Activated naive CD4-positive, alpha-beta T cell treated with anti-CD3 and anti-CD28 coated beads, Interleukin-2, amount 10 ng/mL, durations not matched to agents 7 days and 5 days (primary cell): ENCODE data around the gene HRAS.
A peak's percentile ranks its signal among the peaks of the same experiment; 100 is the strongest.
"Not testable (repeated sequence)": the region's sequence is repeated elsewhere in the genome, so short reads cannot be mapped to it uniquely, and the experiment has no call there.

ENCODE experiments used
- CTCF ChIA-PET: fragments of 350-600 bp; sonication (Branson Sonifier 250); formaldehyde crosslinking; loops from one replicate; lab custom pipeline; 2021; ENCODE audit warnings: antibody characterized with exemption; lab: Charles Lee
- DNase-seq: peaks from one replicate; pipeline ENCODE4 v3.0.0-alpha.2; 2020
- H3K27ac Mint-ChIP-seq: one replicate; pipeline ENCODE4 v1.8.0; 2021; ENCODE audit warnings: mild to moderate bottlenecking, moderate library complexity, mixed read lengths
- H3K27me3 Mint-ChIP-seq: one replicate; pipeline ENCODE4 v1.8.0; 2021; ENCODE audit warnings: mild to moderate bottlenecking, mixed read lengths
- H3K36me3 Mint-ChIP-seq: one replicate; pipeline ENCODE4 v1.8.0; 2021; ENCODE audit warnings: mixed read lengths
- H3K4me1 Mint-ChIP-seq: one replicate; pipeline ENCODE4 v1.8.0; 2021; ENCODE audit warnings: mixed read lengths
- H3K4me3 Mint-ChIP-seq: one replicate; pipeline ENCODE4 v1.8.0; 2021; ENCODE audit warnings: mild to moderate bottlenecking, moderate library complexity, mixed read lengths
- H3K9me3 Mint-ChIP-seq: one replicate; pipeline ENCODE4 v1.8.0; 2021; ENCODE audit warnings: mixed read lengths

The HRAS gene

GRCh38 chr11:528815-529727, 6.3 kb downstream of the HRAS start:
- no peak overlapping the region for H3K27ac Mint-ChIP-seq
- H3K4me1 Mint-ChIP-seq, result peaks cover 4% of the 10 kb centered on the region
- no peak for DNase-seq
- no peaks in the 10 kb centered on the region for H3K27me3 Mint-ChIP-seq
- CTCF ChIA-PET, result no interaction called here
- peaks cover 8% of the 10 kb centered on the region for H3K36me3 Mint-ChIP-seq
- no peaks in the 10 kb centered on the region for H3K9me3 Mint-ChIP-seq
- no peak overlapping the region for H3K4me3 Mint-ChIP-seq

- no peak overlapping the region for H3K27ac Mint-ChIP-seq
- no peaks in the 10 kb centered on the region for H3K4me1 Mint-ChIP-seq
- DNase-seq, result no peak
- H3K9me3 Mint-ChIP-seq, result no peaks in the 10 kb centered on the region
- no peaks in the 10 kb centered on the region for H3K27me3 Mint-ChIP-seq
- no peak overlapping the region for H3K4me3 Mint-ChIP-seq
- CTCF ChIA-PET, result no interaction called here
- peaks cover 4% of the 10 kb centered on the region for H3K36me3 Mint-ChIP-seq
Measured at GRCh38 chr11:528166-528814, 7.1 kb downstream of the HRAS start.

- Mint-ChIP-seq H3K27ac (no peak overlapping the region), H3K27me3 (no peaks in the 10 kb centered on the region), H3K4me3 (no peak overlapping the region), H3K9me3 (no peaks in the 10 kb centered on the region), H3K36me3 (no peaks in the 10 kb centered on the region), H3K4me1 (no peaks in the 10 kb centered on the region)
- no peak for DNase-seq
- CTCF ChIA-PET, result no interaction called here
Measured at GRCh38 chr11:526192-526591, 9.2 kb downstream of the HRAS start.

GRCh38 chr11:521177-521688, 14.1 kb downstream of the HRAS start:
- CTCF ChIA-PET, result interaction anchor here (1.1 to 1.2 kb wide), 2 partner anchors 11 to 73 kb away, joined by 3 to 4 read pairs; no protein-coding TSS in a partner anchor
- no peak overlapping the region for H3K27ac Mint-ChIP-seq
- DNase-seq, result no peak
- peaks cover 14% of the 10 kb centered on the region for H3K4me1 Mint-ChIP-seq
- H3K4me3 Mint-ChIP-seq, result no peak overlapping the region
- peaks cover 10% of the 10 kb centered on the region for H3K9me3 Mint-ChIP-seq
- H3K36me3 Mint-ChIP-seq, result peaks cover 7% of the 10 kb centered on the region
- H3K27me3 Mint-ChIP-seq, result no peaks in the 10 kb centered on the region

- H3K4me1 Mint-ChIP-seq, result peaks cover 14% of the 10 kb centered on the region
- peaks cover 11% of the 10 kb centered on the region for H3K36me3 Mint-ChIP-seq
- H3K27ac Mint-ChIP-seq, result no peak overlapping the region
- H3K27me3 Mint-ChIP-seq, result no peaks in the 10 kb centered on the region
- H3K9me3 Mint-ChIP-seq, result peaks cover 15% of the 10 kb centered on the region
- no peak for DNase-seq
- CTCF ChIA-PET, result interaction anchor here (1.2 kb wide), 1 partner anchor 73 kb away, joined by 3 read pairs; no protein-coding TSS in a partner anchor
- H3K4me3 Mint-ChIP-seq, result no peak overlapping the region
Measured at GRCh38 chr11:520428-521176, 14.8 kb downstream of the HRAS start.

DNA sequence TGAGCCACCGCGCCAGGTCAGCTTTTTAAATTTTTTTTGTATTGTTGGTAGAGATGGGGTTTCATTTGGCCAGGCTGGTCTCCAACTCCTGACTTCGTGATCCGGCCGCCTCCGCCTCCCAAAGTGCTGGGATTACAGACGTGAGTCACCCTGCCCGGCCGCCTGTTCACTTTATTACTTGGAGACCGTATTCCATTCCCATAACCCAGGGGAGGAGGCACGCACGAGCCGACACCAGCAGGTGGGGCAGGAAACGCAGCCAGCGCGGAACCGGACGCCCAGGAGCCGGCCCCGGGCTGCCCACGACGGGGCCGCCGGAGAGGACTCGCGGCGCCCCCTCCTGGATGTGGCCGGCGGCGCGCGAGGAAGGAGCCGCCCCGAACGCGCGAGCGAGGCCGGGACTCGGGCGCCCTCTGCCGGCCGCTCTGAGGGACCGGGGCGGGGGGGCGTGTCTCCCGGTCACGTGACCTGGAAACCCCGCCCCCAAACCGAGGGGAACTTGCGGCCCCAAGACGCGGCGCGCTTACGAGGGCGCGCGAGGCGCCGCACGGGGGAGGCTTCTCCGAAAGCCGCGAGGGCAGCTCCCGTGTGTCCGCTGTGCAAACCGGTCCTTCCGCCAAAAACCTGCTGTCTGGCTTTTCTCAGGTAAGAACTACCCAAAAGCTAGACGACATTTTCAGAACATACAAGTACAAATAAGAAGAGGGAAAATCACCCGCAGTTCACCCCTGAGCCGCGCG, 16.7 kb downstream of the HRAS start:
- peak overlapping the region; percentile 73 for H3K4me3 Mint-ChIP-seq
- H3K9me3 Mint-ChIP-seq, result peaks cover 15% of the 10 kb centered on the region
- CTCF ChIA-PET, result interaction anchor here (0.6 to 1.7 kb wide), 21 partner anchors 9 to 268 kb away, joined by 3 to 7 read pairs (median 3); partner anchors contain the start of genes PTDSS2 and SIGIRR
- DNase-seq, result peak; percentile 88
- H3K27me3 Mint-ChIP-seq, result no peaks in the 10 kb centered on the region
- peaks cover 14% of the 10 kb centered on the region for H3K4me1 Mint-ChIP-seq
- peaks cover 18% of the 10 kb centered on the region for H3K36me3 Mint-ChIP-seq
- peak overlapping the region; percentile 87 for H3K27ac Mint-ChIP-seq

DNA sequence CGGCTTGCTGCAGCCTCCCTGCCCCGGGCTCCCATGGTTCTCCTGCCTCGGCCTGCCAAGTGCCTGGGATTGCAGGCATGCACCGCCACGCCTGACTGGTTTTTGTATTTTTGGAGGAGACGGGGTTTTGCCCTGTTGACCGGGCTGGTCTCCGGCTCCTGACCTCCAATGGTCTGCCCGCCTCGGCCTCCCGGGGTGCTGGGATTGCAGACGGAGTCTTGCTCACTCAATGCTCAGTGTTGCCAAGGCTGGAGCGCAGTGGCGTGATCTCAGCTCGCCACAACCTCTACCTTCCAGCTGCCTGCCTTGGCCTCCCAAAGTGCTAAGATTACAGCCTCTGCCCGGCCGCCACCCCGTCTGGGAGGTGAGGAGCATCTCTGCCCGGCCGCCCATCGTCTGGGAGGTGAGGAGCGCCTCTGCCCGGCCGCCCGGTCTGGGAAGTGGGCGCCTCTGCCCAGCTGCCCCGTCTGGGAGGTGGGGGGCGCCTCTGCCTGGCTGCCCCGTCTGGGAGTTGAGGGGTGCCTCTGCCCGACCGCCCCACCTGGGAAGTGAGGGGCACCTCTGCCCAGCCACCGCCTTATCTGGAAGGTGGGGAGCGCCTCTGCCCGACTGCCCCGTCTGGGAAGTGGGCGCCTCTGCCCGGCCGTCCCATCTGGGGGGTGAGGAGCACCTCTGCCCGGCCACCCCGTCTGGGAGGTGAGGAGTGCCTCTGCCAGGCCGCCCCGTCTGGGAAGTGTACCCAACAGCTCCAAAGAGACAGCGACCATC, 18.3 kb downstream of the HRAS start:
- Mint-ChIP-seq H3K4me1 (peaks cover 14% of the 10 kb centered on the region), H3K9me3 (peaks cover 15% of the 10 kb centered on the region), H3K36me3 (peaks cover 18% of the 10 kb centered on the region)
- not testable (repeated sequence) for H3K27me3 Mint-ChIP-seq, H3K27ac Mint-ChIP-seq, DNase-seq, H3K4me3 Mint-ChIP-seq
- CTCF ChIA-PET, result interaction anchor here (1.4 to 1.6 kb wide), 2 partner anchors 9 to 12 kb away, joined by 3 to 4 read pairs; no protein-coding TSS in a partner anchor

- DNase-seq, result no peak
- peaks cover 22% of the 10 kb centered on the region for H3K36me3 Mint-ChIP-seq
- H3K27me3 Mint-ChIP-seq, result no peaks in the 10 kb centered on the region
- H3K27ac Mint-ChIP-seq, result no peak overlapping the region
- peaks cover 14% of the 10 kb centered on the region for H3K4me1 Mint-ChIP-seq
- H3K9me3 Mint-ChIP-seq, result peaks cover 15% of the 10 kb centered on the region
- H3K4me3 Mint-ChIP-seq, result no peak overlapping the region
- CTCF ChIA-PET, result interaction anchor here (1.6 to 1.8 kb wide), 2 partner anchors 9 to 65 kb away, joined by 3 read pairs; no protein-coding TSS in a partner anchor
Measured at GRCh38 chr11:516400-516799, 19.0 kb downstream of the HRAS start.

DNA sequence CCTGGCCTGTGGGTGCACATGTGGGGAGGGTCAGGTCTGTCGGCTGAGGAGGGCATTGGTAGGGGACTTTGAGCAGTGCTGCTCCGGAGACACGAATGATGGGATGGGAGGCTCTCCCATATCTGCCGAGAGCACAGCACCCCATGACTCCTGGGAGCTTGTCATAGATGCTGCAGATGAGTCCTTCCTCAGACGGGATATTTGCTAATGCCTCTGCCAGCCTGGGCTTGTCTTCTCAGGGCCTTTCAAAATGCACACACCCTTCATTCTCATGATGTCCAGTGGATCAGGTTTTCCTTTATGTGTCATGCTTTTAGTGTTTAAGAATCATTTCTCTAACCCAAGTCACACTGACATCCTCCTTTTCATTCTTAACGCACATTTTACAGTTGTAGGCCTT, 20.2 kb downstream of the HRAS start:
- peaks cover 10% of the 10 kb centered on the region for H3K4me1 Mint-ChIP-seq
- no peak overlapping the region for H3K4me3 Mint-ChIP-seq
- DNase-seq, result no peak
- H3K27ac Mint-ChIP-seq, result no peak overlapping the region
- H3K9me3 Mint-ChIP-seq, result peaks cover 15% of the 10 kb centered on the region
- H3K36me3 Mint-ChIP-seq, result peaks cover 22% of the 10 kb centered on the region
- CTCF ChIA-PET, result interaction anchor here (1.8 kb wide), 1 partner anchor 64 kb away, joined by 3 read pairs; no protein-coding TSS in a partner anchor
- H3K27me3 Mint-ChIP-seq, result no peaks in the 10 kb centered on the region

DNA sequence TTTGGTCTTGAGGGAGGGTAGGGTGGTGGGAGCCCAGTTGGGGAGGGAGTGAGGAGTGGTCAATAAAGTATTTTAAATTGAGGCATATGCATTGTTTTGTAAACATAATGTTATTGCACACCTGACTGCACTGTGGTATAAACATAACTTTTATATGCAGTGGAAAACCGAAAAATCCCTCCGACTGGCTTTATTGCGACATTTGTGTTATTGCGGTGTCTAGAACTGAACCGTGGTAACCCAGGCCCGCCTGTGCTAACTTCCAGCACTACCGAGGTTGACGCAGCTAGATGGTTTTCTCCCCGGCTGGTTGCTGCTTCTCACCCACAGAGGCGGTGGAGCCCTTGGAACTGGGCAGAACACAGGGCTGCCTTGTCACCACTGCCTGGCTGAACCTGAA, 20.8 kb downstream of the HRAS start:
- peaks cover 13% of the 10 kb centered on the region for H3K4me1 Mint-ChIP-seq
- no peak overlapping the region for H3K4me3 Mint-ChIP-seq
- peaks cover 27% of the 10 kb centered on the region for H3K36me3 Mint-ChIP-seq
- H3K27me3 Mint-ChIP-seq, result no peaks in the 10 kb centered on the region
- CTCF ChIA-PET, result interaction anchor here (1.8 kb wide), 1 partner anchor 63 kb away, joined by 3 read pairs; no protein-coding TSS in a partner anchor
- no peak overlapping the region for H3K27ac Mint-ChIP-seq
- DNase-seq, result no peak
- peaks cover 15% of the 10 kb centered on the region for H3K9me3 Mint-ChIP-seq

DNA sequence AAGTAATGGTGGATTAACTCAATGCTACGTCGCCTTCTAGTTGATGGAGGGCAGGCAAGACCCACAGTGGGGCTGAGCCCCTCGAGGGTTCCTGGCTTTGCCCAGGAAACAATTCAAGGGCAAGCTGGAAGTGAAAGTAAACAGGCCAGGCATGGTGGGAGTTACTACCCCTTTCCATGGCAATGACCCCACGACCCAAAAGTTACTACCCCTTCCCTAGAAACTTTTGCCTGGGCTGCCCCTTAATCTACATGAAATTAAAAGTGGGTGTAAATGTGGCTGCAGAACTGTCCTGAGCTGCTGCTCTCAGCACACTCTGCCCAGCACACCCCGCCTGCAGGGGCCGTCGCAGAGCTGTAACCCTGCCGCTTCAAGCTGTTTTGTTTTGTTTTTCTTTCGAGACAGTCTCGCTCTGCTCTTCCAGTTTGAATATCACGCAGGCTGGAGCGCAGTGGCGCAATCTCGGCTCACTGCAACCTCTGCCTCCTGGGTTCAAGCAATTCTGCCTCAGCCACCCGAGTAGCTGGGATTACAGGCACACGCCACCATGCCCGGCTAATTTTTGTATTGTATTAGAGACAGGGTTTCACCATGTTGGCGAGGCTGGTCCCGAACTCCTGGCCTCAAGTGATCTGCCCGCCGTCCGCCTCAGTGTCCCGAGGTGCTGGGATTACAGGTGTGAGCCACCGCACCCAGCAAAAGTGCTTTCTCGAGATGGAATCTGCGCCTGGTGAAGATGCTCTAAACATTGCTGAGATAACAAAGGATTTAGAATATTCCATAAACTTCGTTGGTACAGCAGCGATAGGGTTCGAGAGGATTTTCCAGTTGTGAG, 22.4 kb downstream of the HRAS start:
- Mint-ChIP-seq H3K4me3 (no peak overlapping the region), H3K27ac (no peak overlapping the region), H3K9me3 (peaks cover 15% of the 10 kb centered on the region), H3K36me3 (peaks cover 31% of the 10 kb centered on the region), H3K27me3 (no peaks in the 10 kb centered on the region), H3K4me1 (peaks cover 9% of the 10 kb centered on the region)
- CTCF ChIA-PET, result no interaction called here
- DNase-seq, result no peak

GRCh38 chr11:508956-509355, 26.4 kb downstream of the HRAS start:
- H3K36me3 Mint-ChIP-seq, result peaks cover 16% of the 10 kb centered on the region
- H3K4me1 Mint-ChIP-seq, result peaks cover 28% of the 10 kb centered on the region
- CTCF ChIA-PET, result interaction anchor here (1.3 kb wide), 1 partner anchor 10 kb away, joined by 3 read pairs; no protein-coding TSS in a partner anchor
- no peaks in the 10 kb centered on the region for H3K9me3 Mint-ChIP-seq
- H3K27ac Mint-ChIP-seq, result no peak overlapping the region
- peaks cover 4% of the 10 kb centered on the region for H3K27me3 Mint-ChIP-seq
- no peak overlapping the region for H3K4me3 Mint-ChIP-seq
- DNase-seq, result no peak
